ENCODE data around the gene ESAM. TPM values are rescaled to one million over a fixed set of nuclear protein-coding genes. Genes with fewer than 3 reads are reported as not detected.

ESAM gene
- total and polyA plus RNA-seq, 2 of the 8 experiments (the other 6 are each of a cell fraction or from before 2014, with no cell fraction given) = 0.09 TPM; not detected in 1

DNA sequence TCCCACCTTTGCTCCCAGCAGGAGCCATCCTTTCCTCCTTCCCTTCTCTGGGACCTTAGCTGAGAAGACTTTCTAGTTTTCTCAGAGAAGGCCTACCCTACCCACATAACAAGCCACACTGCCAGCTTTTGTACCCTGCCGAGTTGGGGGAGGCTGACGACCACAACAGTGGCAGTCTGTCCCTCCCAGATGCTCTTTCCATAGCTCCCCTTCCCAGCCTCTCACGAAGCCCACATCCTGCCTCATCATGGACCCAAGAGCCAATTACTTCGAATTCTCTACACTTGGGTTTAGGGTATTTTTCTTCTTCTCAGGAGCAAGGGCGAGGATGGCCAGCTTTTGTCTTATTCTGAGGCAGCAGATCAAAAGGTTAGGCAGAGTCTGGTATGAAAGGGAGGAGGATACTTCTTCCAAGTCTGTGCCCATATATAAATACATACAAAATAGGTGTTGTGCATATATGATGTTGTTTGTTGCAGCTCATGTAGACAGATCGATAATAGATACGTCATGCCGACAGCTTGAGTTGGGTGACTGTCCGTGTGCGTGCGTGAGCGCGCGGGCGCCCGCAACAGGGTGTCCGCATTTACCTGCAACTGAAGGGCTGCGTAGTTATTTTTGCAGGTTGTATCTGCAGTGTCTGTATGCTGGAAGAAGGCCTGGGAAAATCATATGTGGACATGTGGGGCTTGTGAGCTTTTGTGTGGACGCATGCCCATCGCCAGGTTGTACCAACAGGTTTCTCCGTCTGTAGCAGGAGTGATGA, 23.2 kb downstream of the ESAM start:
- Histone ChIP-seq H4K8ac (ENCODE audit: extremely low read depth, insufficient read depth, low read length) (no peak overlapping the region), H2BK120ac (replicated peaks; ENCODE audit: low read depth, low read length) (no peak overlapping the region), H3K23me2 (ENCODE audit: low read depth, low read length) (peaks cover 9% of the 10 kb centered on the region), H3K79me2 (ENCODE audit: control insufficient read depth in 1 of 2, insufficient read depth in 2 of 2, low read length in 2 of 2) (no peaks in the 10 kb centered on the region), H3K4me1 (replicated peaks in 1 of 4; ENCODE audit: control insufficient read depth in 3 of 4, insufficient read depth in 4 of 4, low read length in 3 of 4) (peaks cover 0 to 15% (median 2%) of the 10 kb centered on the region in 4 experiments; a peak in 4 of 7 replicates), H3K4me3 (ENCODE audit: extremely low read depth in 1 of 4, insufficient read depth in 2 of 4, low read depth in 3 of 4, low read length in 4 of 4) (peak overlapping the region; percentile 40 to 68 (median 62); a peak in 7 of 8 replicates), H4K20me1 (replicated peaks in 1 of 2; ENCODE audit: control insufficient read depth in 1 of 2, insufficient read depth in 2 of 2, low read length in 2 of 2) (peaks cover 10 to 12% of the 10 kb centered on the region in 2 experiments), H2BK12ac (ENCODE audit: low read depth, low read length) (peak overlapping the region; percentile 17; the same call in 1 of the 2 replicates), H3K27ac (ENCODE audit: low read depth, low read length) (no peak overlapping the region), H3K4ac (replicated peaks; ENCODE audit: insufficient read length, low read depth, low read length) (no peak overlapping the region), H3K9me3 (ENCODE audit: insufficient read depth in 2 of 2, low read depth in 1 of 2, low read length in 1 of 2) (no peaks in the 10 kb centered on the region), H3K4me2 (ENCODE audit: insufficient read depth in 1 of 2, low read depth in 2 of 2, low read length in 2 of 2) (peak overlapping the region; percentile 75 to 97), H3K56ac (replicated peaks; ENCODE audit: insufficient read length, low read depth, low read length) (no peak overlapping the region), H2AFZ (ENCODE audit: low read length) (no peak overlapping the region), H3K9ac (replicated peaks in 1 of 4; ENCODE audit: extremely low read depth in 1 of 4, low read depth in 3 of 4, low read length in 3 of 4) (0 out of 7 replicates have a peak overlapping the region, but pooled peaks of 1 of the 4 experiments have one; percentile 1), H2BK5ac (ENCODE audit: low read depth, low read length) (no peak overlapping the region), H4K5ac (ENCODE audit: insufficient read length, low read depth, low read length) (no peak overlapping the region), H3K36me3 (ENCODE audit: control insufficient read depth in 2 of 4, insufficient read depth in 4 of 4, low read length in 3 of 4) (no peaks in the 10 kb centered on the region), H3K79me1 (ENCODE audit: low read depth, low read length) (no peaks in the 10 kb centered on the region), H4K91ac (replicated peaks; ENCODE audit: insufficient read length, low read length) (no peak overlapping the region), H3K27me3 (replicated peaks in 1 of 4; ENCODE audit: control insufficient read depth in 3 of 4, extremely low read depth in 1 of 4, insufficient read depth in 3 of 4, low read length in 3 of 4) (peaks cover 61 to 88% (median 75%) of the 10 kb centered on the region in 4 experiments), H2AK5ac (ENCODE audit: low read depth, low read length) (0 out of 2 replicates have a peak overlapping the region, but pooled peaks have one; percentile 57), H3K18ac (ENCODE audit: extremely low read depth, low read length) (no peak overlapping the region), H3K23ac (ENCODE audit: insufficient read length) (no peak overlapping the region), H2BK15ac (ENCODE audit: low read length) (no peak overlapping the region), H3K14ac (ENCODE audit: insufficient read length) (no peak overlapping the region), H2BK20ac (ENCODE audit: low read length) (no peak overlapping the region)
- no peak for FAIRE-seq
- ChIA-PET POLR2A (ENCODE audit: partially characterized antibody) (interaction anchor here (0.6 to 1.5 kb wide), 6 partner anchors 9 to 125 kb away, joined by 3 to 7 read pairs (median 3); no protein-coding TSS in a partner anchor), CTCF (ENCODE audit: partially characterized antibody) (interaction anchor here (0.7 to 21.1 kb wide), 16 partner anchors 13 to 323 kb away, joined by 3 to 382 read pairs (median 6); partner anchors contain the start of genes ESAM, ROBO3 and VSIG2)
- TF ChIP-seq EZH2 (IDR thresholded peaks at IDR 0.05; ENCODE audit: low read depth, low read length, severe bottlenecking) (peak; percentile 56), KDM1A (IDR thresholded peaks at IDR 0.05; ENCODE audit: borderline replicate concordance, low read length) (no peak), CBX8 (IDR thresholded peaks at IDR 0.05; ENCODE audit: borderline replicate concordance, low read depth, low read length) (0 out of 2 replicates have a peak, but pooled peaks have one; percentile 45), SUZ12 (IDR thresholded peaks at IDR 0.05; ENCODE audit: low read length) (peak; percentile 59), RNF2 (IDR thresholded peaks at IDR 0.05; ENCODE audit: borderline replicate concordance, low read depth, low read length, missing control alignments, poor library complexity, severe bottlenecking) (peak; percentile 42)
- TF ChIP-seq, protein P1, sequence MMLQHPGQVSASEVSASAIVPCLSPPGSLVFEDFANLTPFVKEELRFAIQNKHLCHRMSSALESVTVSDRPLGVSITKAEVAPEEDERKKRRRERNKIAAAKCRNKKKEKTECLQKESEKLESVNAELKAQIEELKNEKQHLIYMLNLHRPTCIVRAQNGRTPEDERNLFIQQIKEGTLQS (IDR thresholded peaks at IDR 0.05; ENCODE audit: insufficient read depth, low read depth, low read length) = no peak
- DNase-seq (ENCODE audit: low read depth in 1 of 2, low spot score in 2 of 2) = no peak
- WGBS, 2 experiments (ENCODE audit: extremely low coverage in 1 of 2, insufficient coverage in 1 of 2, insufficient read length in 1 of 2, insufficient replicate concordance in 2 of 2, low coverage in 1 of 2, low lambda C conversion rate in 2 of 2, missing lambda C conversion rate in 1 of 2) = 28% methylated on average over 21 of the region's 21 CpGs; no CpG with 5 or more reads in 1 of the 2 experiments
